HG02884 (cell line): ENCODE measurements around the gene PDCD11.
"Not testable (repeated sequence)": the region's sequence is repeated elsewhere in the genome, so short reads cannot be mapped to it uniquely, and the experiment has no call there.

Experiments
- ATAC-seq: cut with Tn5 transposase; IDR thresholded peaks from one replicate; pipeline ENCODE4 v1.9.1; 2021; ENCODE audit warnings: mild to moderate bottlenecking, moderate library complexity; ENCODE audit not compliant: unreplicated experiment

The PDCD11 gene

GRCh38 chr10:103474077-103474476 is 77.7 kb downstream of the PDCD11 start:
- ATAC-seq, result no peak

GRCh38 chr10:103475437-103475836 is 79.0 kb downstream of the PDCD11 start:
- no peak for ATAC-seq

- no peak for ATAC-seq
Observed at GRCh38 chr10:103476046-103476768, 79.8 kb downstream of the PDCD11 start.

- no peak for ATAC-seq
Observed at GRCh38 chr10:103478671-103479070, 82.2 kb downstream of the PDCD11 start.

- no peak for ATAC-seq
Observed at GRCh38 chr10:103479135-103479534, 82.7 kb downstream of the PDCD11 start, which contains the start of gene CALHM3. Gene CALHM3 (minus strand): TSS chr10:103479240. CDS start chr10:103479032, 208 bp downstream.

GRCh38 chr10:103480521-103480920 is 84.1 kb downstream of the PDCD11 start:
- no peak for ATAC-seq

GRCh38 chr10:103481974-103482531 is 85.6 kb downstream of the PDCD11 start:
- no peak for ATAC-seq

- not testable (repeated sequence) for ATAC-seq
Observed at GRCh38 chr10:103486635-103487409, 90.4 kb downstream of the PDCD11 start.

GRCh38 chr10:103487410-103487708 is 90.9 kb downstream of the PDCD11 start:
- no peak for ATAC-seq

GRCh38 chr10:103490986-103491314 is 94.5 kb downstream of the PDCD11 start:
- ATAC-seq, result no peak

GRCh38 chr10:103491729-103492364 is 95.4 kb downstream of the PDCD11 start:
- no peak for ATAC-seq

GRCh38 chr10:103492655-103493261 is 96.3 kb downstream of the PDCD11 start:
- no peak for ATAC-seq

- no peak for ATAC-seq
Observed at GRCh38 chr10:103493362-103493915, 97.0 kb downstream of the PDCD11 start, which contains the start of gene NEURL1. Gene NEURL1 (plus strand): TSS chr10:103493705. CDS start chr10:103494388, 683 bp downstream.

GRCh38 chr10:103493916-103494877 is 97.8 kb downstream of the PDCD11 start:
- ATAC-seq, result no peak

- ATAC-seq, result no peak
Observed at GRCh38 chr10:103495321-103495720, 98.9 kb downstream of the PDCD11 start.
